Transverse colon (tissue), 4 donors: Measurements from ENCODE around the gene SUSD4. TPM values are rescaled to one million over a fixed set of nuclear protein-coding genes. Genes with fewer than 3 reads are reported as not detected.

ENCODE experiments used
- DNase-seq: peaks from one replicate; pipeline ENCODE4 v3.0.0-alpha.2; 2019
- H3K27ac ChIP-seq, 4 donors: fragments of 200-600 bp; sonication (generic); 2 replicates each; pipeline ENCODE4 v1.5.1; 2016 to 2018; ENCODE audit warnings: inconsistent platforms in 4 of 4
- H3K27me3 ChIP-seq: fragments of 200-600 bp; sonication (generic); 2 replicates; pipeline ENCODE4 v1.5.1; 2017; ENCODE audit warnings: inconsistent platforms
- H3K36me3 ChIP-seq, 4 donors: fragments of 200-600 bp; sonication (generic); 2 replicates each; pipeline ENCODE4 v1.5.1; 2017 to 2019; ENCODE audit warnings: inconsistent platforms in 4 of 4
- H3K4me1 ChIP-seq, 4 donors: fragments of 200-600 bp; sonication (generic); 2 replicates each; pipeline ENCODE4 v1.5.1; 2017 to 2020; ENCODE audit warnings: inconsistent platforms in 4 of 4
- H3K4me3 ChIP-seq, 4 donors: fragments of 200-600 bp; sonication (generic); 1 replicate in 1 of 4; 2 replicates in 3 of 4; pipeline versions ENCODE4 v1.5.1 to v1.6.1; 2017 to 2019; ENCODE audit warnings: inconsistent platforms in 4 of 4
- H3K9me3 ChIP-seq, 2 donors: fragments of 200-600 bp; sonication (generic); 2 replicates each; pipeline ENCODE4 v1.5.1; 2017 to 2019; ENCODE audit warnings: inconsistent platforms in 2 of 2
- EP300 ChIP-seq: sonication (generic); formaldehyde crosslinking; IDR thresholded peaks from one replicate; pipeline ENCODE4 v1.6.1; 2017; ENCODE audit warnings: antibody characterized with exemption, low read depth
- POLR2A ChIP-seq: fragments of 450-650 bp; IDR thresholded peaks from one replicate; pipeline ENCODE4 v1.6.1; 2016; ENCODE audit warnings: antibody characterized with exemption, mild to moderate bottlenecking, moderate library complexity
- POLR2AphosphoS5 ChIP-seq, 3 donors: sonication (generic); formaldehyde crosslinking; IDR thresholded peaks; one replicate each; pipeline ENCODE4 v1.6.1; 2016; ENCODE audit warnings: antibody characterized with exemption in 3 of 3
- WGBS, 2 donors: methylation state at CpG; one replicate each; pipeline ENCODE4 v1.1.5; 2018; ENCODE audit warnings: low coverage in 1 of 2; 5-methylcytosine and 5-hydroxymethylcytosine counted together
- in situ Hi-C, 4 donors: fragments of 200-750 bp; cut with MboI; loops; one replicate each; pipeline versions ENCODE4 v1.15.0 to v1.15.1; 2017; ENCODE audit warnings: low sequenced_read_pairs in 3 of 4, low pct_ligation_motif_present in 1 of 4, low pct_unique_long_range_greater_than_20kb in 1 of 4
- intact Hi-C: fragments of 100-400 bp; cut with DNase I; formaldehyde crosslinking; loops from one replicate; pipeline ENCODE4 v1.15.1; 2023; ENCODE audit warnings: low total_unique reads
- total RNA-seq, 4 donors: library from RNA; depleted of rRNA; stranded (reverse); fragments of >200 nt; gene quantifications; one replicate each; pipeline ENCODE4 v1.1.0, GENCODE V29; 2016
- TF ChIP-seq, protein P1 (sequence below), 5 experiments: fragments of 200-600 bp in 3 of 5; fragments of 450-650 bp in 2 of 5; sonication (generic) in 3 of 5; IDR thresholded peaks; 1 replicate in 2 of 5; 2 replicates in 3 of 5; pipeline ENCODE4 v1.5.1; 2016 to 2017; ENCODE audit warnings: antibody characterized with exemption in 5 of 5, inconsistent platforms in 3 of 5, mild to moderate bottlenecking in 2 of 5, moderate library complexity in 1 of 5

The SUSD4 gene
- total RNA-seq, 4 donors from 2014 or later = 0.32 to 1.2 TPM; not detected in 2

DNA sequence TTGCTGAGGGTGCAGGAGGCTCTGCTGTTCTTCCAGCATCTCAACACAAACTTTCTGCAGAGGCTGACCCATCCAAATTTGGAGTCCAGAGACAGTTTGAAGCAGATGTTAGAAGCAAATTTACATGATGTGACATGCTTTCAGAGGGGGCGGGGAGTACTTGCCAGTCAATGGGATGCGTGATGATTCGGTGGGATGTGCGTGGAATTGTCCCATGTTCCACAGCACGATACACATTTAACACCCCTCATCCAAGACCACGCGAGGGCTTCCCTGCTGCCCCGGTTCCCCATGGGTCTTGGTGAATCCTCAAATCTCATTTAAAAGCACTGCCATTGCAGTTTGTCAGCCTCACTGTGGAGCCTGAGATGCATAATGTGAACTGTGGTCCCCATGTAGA is 142.3 kb downstream of the SUSD4 start:
- no peaks in the 10 kb centered on the region for H3K4me1 ChIP-seq
- no peak overlapping the region for H3K27ac ChIP-seq
- no peaks in the 10 kb centered on the region for H3K36me3 ChIP-seq
- intact Hi-C loops (no loop called here), in situ Hi-C loops (no loop called here)
- WGBS, 2 donors = 97% methylated on average over 8 of the region's 8 CpGs; no CpG with 5 or more reads in 1 of the 2 donors
- DNase-seq = no peak
- no peaks in the 10 kb centered on the region for H3K27me3 ChIP-seq
- no peaks in the 10 kb centered on the region for H3K9me3 ChIP-seq
- TF ChIP-seq, protein P1, sequence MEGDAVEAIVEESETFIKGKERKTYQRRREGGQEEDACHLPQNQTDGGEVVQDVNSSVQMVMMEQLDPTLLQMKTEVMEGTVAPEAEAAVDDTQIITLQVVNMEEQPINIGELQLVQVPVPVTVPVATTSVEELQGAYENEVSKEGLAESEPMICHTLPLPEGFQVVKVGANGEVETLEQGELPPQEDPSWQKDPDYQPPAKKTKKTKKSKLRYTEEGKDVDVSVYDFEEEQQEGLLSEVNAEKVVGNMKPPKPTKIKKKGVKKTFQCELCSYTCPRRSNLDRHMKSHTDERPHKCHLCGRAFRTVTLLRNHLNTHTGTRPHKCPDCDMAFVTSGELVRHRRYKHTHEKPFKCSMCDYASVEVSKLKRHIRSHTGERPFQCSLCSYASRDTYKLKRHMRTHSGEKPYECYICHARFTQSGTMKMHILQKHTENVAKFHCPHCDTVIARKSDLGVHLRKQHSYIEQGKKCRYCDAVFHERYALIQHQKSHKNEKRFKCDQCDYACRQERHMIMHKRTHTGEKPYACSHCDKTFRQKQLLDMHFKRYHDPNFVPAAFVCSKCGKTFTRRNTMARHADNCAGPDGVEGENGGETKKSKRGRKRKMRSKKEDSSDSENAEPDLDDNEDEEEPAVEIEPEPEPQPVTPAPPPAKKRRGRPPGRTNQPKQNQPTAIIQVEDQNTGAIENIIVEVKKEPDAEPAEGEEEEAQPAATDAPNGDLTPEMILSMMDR (IDR thresholded peaks at IDR 0.05) = no peak
- no peak for TF ChIP-seq EP300
- TF ChIP-seq POLR2AphosphoS5 (IDR thresholded peaks at IDR 0.05) = no peak
- TF ChIP-seq POLR2A = no peak
- no peak overlapping the region for H3K4me3 ChIP-seq

DNA sequence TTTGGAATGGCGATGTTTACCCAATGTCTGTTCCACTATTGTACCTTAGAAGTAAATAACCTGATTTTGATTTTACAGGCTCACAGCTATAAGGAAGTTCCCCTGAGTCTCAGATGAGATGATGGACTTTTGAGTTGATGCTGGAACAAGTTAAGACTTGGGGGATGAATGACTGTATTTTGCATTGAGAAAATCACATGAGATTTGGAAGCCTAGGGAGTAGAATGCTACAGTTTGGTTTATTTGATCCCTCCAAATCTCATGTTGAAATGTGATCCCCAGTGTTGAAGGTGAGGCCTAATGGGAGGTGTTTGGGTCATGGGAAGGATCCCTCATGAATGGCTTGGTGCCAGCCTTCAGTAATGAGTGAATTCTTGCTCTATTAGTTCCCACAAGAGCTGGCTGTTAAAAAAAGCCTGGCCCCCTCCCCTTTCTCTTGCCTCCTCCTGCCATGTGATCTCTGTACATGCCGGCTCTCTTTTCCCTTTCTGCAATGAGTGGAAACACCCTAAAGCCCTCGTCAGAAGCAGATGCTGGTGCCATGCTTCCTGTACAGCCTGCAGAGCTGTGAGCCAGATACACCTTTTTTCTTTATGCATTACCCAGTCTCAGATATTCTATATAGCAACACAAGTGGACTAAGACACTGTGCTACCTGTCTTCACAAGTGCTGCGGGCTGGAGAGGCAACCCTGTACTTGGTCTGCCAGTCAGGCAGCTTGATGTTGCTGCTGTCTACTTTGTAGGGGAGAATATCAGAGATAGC is 143.9 kb downstream of the SUSD4 start:
- Histone ChIP-seq H3K4me3 (no peak overlapping the region), H3K9me3 (no peaks in the 10 kb centered on the region), H3K36me3 (no peaks in the 10 kb centered on the region), H3K27me3 (no peaks in the 10 kb centered on the region), H3K27ac (no peak overlapping the region), H3K4me1 (no peaks in the 10 kb centered on the region)
- DNase-seq = no peak
- no peak for TF ChIP-seq POLR2A
- TF ChIP-seq EP300 = no peak
- TF ChIP-seq, protein P1 (IDR thresholded peaks at IDR 0.05) = no peak
- 80% methylated on average over 4 of the region's 4 CpGs; no CpG with 5 or more reads in 1 of the 2 donors for WGBS, 2 donors
- intact Hi-C loops = no loop called here
- in situ Hi-C loops = no loop called here

DNA sequence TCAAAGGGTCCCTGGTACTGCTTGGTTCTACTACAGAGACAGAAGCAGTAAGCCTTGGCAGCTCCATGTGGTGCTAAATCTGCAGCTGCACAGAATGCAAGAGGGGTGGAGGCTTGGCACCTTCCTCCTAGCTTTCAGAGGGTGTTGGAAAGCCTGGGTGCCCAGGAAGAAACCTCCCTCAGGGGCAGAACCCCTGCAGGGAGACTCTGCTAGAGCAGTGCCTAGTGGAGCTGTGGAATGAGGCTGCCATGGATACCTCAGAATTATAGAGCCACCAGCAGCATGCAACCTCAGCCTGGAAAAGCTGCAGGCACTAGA is 144.7 kb downstream of the SUSD4 start:
- Histone ChIP-seq H3K9me3 (no peaks in the 10 kb centered on the region), H3K4me3 (no peak overlapping the region), H3K27me3 (no peaks in the 10 kb centered on the region), H3K36me3 (no peaks in the 10 kb centered on the region), H3K4me1 (no peaks in the 10 kb centered on the region), H3K27ac (no peak overlapping the region)
- intact Hi-C loops (no loop called here), in situ Hi-C loops (no loop called here)
- no peak for DNase-seq
- TF ChIP-seq POLR2A = no peak
- TF ChIP-seq EP300 = no peak
- TF ChIP-seq, protein P1 (IDR thresholded peaks at IDR 0.05) = no peak
- TF ChIP-seq POLR2AphosphoS5 (IDR thresholded peaks at IDR 0.05) = no peak

DNA sequence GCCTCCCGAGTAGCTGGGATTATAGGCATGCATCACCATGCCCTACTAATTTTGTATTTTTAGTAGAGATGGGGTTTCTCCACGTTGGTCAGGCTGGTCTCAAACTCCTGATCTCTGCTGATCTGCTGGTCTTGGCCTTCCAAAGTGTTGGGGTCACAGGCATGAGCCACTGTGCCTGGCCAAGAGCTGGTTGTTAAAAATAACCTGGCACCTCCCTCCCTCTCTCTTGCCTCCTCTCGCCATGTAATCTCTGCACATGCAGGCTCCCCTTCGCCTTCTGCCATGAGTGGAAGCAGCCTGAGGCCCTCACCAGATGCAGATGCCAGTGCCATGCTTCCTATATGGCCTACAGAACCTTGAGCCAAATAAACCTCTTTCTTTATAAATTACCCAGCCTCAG is 146.2 kb downstream of the SUSD4 start:
- Histone ChIP-seq H3K9me3 (no peaks in the 10 kb centered on the region), H3K4me3 (no peak overlapping the region), H3K27ac (no peak overlapping the region), H3K4me1 (no peaks in the 10 kb centered on the region), H3K27me3 (no peaks in the 10 kb centered on the region), H3K36me3 (no peaks in the 10 kb centered on the region)
- in situ Hi-C loops (no loop called here), intact Hi-C loops (no loop called here)
- TF ChIP-seq, protein P1 (IDR thresholded peaks at IDR 0.05) = no peak
- no peak for TF ChIP-seq POLR2AphosphoS5 (IDR thresholded peaks at IDR 0.05)
- no peak for TF ChIP-seq EP300
- TF ChIP-seq POLR2A = no peak
- WGBS, 2 donors = 83 to 90% methylated on average over 3 to 4 of the region's 4 CpGs
- no peak for DNase-seq
